ENCODE measurements around the gene ERC2.

Gene ERC2

GRCh38 chr3:56192001-56192400 lies 276.3 kb downstream of the ERC2 start:
- no peak for TF ChIP-seq CTCF (IDR thresholded peaks at IDR 0.05; ENCODE audit: low read depth, low read length, missing control alignments)
- H3K4me3 ChIP-seq (ENCODE audit: low read depth, low read length) = no peak overlapping the region
- no peak for DNase-seq (ENCODE audit: low read depth)
- in situ Hi-C loops (cut with HindIII; ENCODE audit: low sequenced_read_pairs) = no loop called here

DNA sequence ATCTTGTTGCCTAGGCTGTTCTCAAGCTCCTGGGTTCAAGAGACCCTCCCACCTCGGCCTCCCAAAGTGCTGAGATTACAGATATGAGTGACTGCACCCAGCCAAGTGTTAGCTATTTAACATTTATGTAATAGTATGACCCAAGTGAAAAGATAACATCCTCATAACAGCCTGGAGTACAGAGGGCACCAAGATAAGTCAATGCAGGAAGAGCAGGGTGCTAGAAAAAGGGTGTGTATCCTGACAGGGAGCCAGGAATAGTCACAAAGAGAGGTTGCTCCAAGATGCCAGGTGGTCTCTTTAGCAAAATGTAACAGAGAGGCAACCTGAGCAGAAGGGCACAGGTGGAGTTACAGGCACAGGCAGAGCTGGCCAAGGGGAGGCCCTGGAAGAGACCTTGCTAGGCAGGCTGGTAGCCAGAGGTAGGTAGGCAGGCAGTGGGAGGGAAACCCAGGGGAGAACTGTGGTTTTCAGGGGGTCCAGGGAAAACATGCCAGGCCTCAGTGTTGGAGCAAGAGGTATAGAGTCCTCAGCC lies 277.4 kb downstream of the ERC2 start:
- no peak overlapping the region for H3K4me3 ChIP-seq (ENCODE audit: low read depth, low read length)
- no peak for DNase-seq (ENCODE audit: low read depth)
- in situ Hi-C loops (cut with HindIII; ENCODE audit: low sequenced_read_pairs) = no loop called here
- no peak for TF ChIP-seq CTCF (IDR thresholded peaks at IDR 0.05; ENCODE audit: low read depth, low read length, missing control alignments)

- no peak for TF ChIP-seq CTCF (IDR thresholded peaks at IDR 0.05; ENCODE audit: low read depth, low read length, missing control alignments)
- DNase-seq (ENCODE audit: low read depth) = no peak
- in situ Hi-C loops (cut with HindIII; ENCODE audit: low sequenced_read_pairs) = no loop called here
- H3K4me3 ChIP-seq (ENCODE audit: low read depth, low read length) = no peak overlapping the region
Measured at GRCh38 chr3:56190130-56190529, 278.1 kb downstream of the ERC2 start.

DNA sequence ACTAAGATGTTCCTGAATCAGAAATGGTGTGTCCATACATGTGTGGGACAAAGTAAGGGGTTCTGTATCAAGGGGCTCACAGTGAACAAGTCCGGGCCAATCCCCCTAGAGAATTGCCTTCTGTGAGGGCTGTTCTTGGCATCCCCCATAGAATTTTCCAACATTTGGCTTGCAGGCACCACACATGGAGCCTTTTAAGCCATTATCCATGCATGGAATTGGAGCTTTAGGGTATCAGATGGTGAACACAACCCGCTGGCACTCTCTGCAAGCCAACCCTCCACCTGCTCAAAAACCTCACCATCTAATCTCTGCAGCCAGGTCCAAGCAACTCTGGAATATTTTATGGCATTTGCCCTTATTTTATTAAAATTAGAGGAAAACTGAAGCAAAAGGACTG lies 278.7 kb downstream of the ERC2 start:
- no peak for DNase-seq (ENCODE audit: low read depth)
- no peak overlapping the region for H3K4me3 ChIP-seq (ENCODE audit: low read depth, low read length)
- no peak for TF ChIP-seq CTCF (IDR thresholded peaks at IDR 0.05; ENCODE audit: low read depth, low read length, missing control alignments)
- in situ Hi-C loops (cut with HindIII; ENCODE audit: low sequenced_read_pairs) = no loop called here

DNA sequence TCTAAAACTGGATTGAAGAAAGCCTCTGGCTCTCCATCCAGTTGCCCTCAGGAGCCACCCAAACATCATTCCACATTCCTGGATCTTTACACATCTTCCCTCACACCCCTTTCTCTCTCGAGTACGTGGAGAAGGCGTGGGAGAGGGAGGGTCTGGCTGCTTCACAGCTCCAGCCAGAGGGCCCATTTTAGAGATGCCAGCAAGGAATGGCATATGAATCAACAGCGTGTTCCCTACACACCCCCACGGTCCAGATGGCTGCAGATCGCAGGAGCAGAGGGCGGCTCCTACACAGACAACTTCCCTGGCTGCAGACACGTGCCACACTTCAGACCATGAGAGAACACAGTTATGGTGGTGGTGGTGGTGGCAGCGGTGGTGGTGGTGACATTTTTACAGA lies 280.1 kb downstream of the ERC2 start:
- no peak for TF ChIP-seq CTCF (IDR thresholded peaks at IDR 0.05; ENCODE audit: low read depth, low read length, missing control alignments)
- no peak for DNase-seq (ENCODE audit: low read depth)
- no peak overlapping the region for H3K4me3 ChIP-seq (ENCODE audit: low read depth, low read length)
- in situ Hi-C loops (cut with HindIII; ENCODE audit: low sequenced_read_pairs) = no loop called here

GRCh38 chr3:56187051-56187450 lies 281.2 kb downstream of the ERC2 start:
- no peak for TF ChIP-seq CTCF (IDR thresholded peaks at IDR 0.05; ENCODE audit: low read depth, low read length, missing control alignments)
- no peak overlapping the region for H3K4me3 ChIP-seq (ENCODE audit: low read depth, low read length)
- no peak for DNase-seq (ENCODE audit: low read depth)
- in situ Hi-C loops (cut with HindIII; ENCODE audit: low sequenced_read_pairs) = no loop called here

- in situ Hi-C loops (cut with HindIII; ENCODE audit: low sequenced_read_pairs) = no loop called here
- TF ChIP-seq CTCF (IDR thresholded peaks at IDR 0.05; ENCODE audit: low read depth, low read length, missing control alignments) = no peak
- DNase-seq (ENCODE audit: low read depth) = no peak
- no peak overlapping the region for H3K4me3 ChIP-seq (ENCODE audit: low read depth, low read length)
Measured at GRCh38 chr3:56185827-56186226, 282.4 kb downstream of the ERC2 start.

Measured in astrocyte of the cerebellum (primary cell).